ENCODE data around the gene SCNN1G. TPM values are rescaled to one million over a fixed set of nuclear protein-coding genes. Genes with fewer than 3 reads are reported as not detected.

SCNN1G gene
- total and polyA plus RNA-seq, 4 donors, result 0.28 to 0.56 (median 0.36) TPM

GRCh38 chr16:23163921-23164320 lies 18.6 kb upstream of the SCNN1G start:
- H3K4me1 ChIP-seq (ENCODE audit: control insufficient read depth, insufficient read depth, low read length), result no peaks in the 10 kb centered on the region
- no peaks in the 10 kb centered on the region for H3K9me3 ChIP-seq (ENCODE audit: control insufficient read depth, insufficient read depth, low read length)
- H3K36me3 ChIP-seq (ENCODE audit: control insufficient read depth, insufficient read depth, low read length), result no peaks in the 10 kb centered on the region
- no peaks in the 10 kb centered on the region for H3K27me3 ChIP-seq (ENCODE audit: control insufficient read depth, insufficient read depth, low read length)
- 100% methylated on average over 1 of the region's 2 CpGs for WGBS (ENCODE audit: insufficient coverage)
- no peak for DNase-seq (ENCODE audit: low read depth in 4 of 6, low spot score in 6 of 6)
- H3K27ac ChIP-seq (ENCODE audit: low read depth, low read length), result no peak overlapping the region
- H3K4me3 ChIP-seq (ENCODE audit: low read depth, low read length), result no peak overlapping the region

DNA sequence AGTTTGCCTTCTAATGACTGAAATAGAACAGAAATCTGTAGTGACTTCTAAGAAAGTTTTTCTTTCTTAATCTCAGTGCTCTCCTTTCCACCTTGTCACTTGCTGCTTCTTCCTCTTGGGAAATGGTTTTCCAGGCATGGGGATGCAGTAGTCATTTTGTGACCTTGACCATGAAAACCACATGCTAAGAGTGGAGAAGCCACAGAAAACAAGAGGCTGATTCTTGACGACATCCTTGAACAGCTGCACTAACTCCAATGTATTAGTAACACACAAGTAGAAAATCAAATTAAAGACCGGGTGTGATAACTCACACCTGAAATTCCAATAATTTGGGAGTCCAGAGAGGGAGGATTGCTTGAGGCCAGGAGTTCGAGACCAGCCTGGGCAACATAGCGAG lies 17.8 kb upstream of the SCNN1G start:
- no peaks in the 10 kb centered on the region for H3K36me3 ChIP-seq (ENCODE audit: control insufficient read depth, insufficient read depth, low read length)
- DNase-seq (ENCODE audit: low read depth in 4 of 6, low spot score in 6 of 6), result no peak
- H3K4me1 ChIP-seq (ENCODE audit: control insufficient read depth, insufficient read depth, low read length), result no peaks in the 10 kb centered on the region
- H3K4me3 ChIP-seq (ENCODE audit: low read depth, low read length), result no peak overlapping the region
- no peaks in the 10 kb centered on the region for H3K9me3 ChIP-seq (ENCODE audit: control insufficient read depth, insufficient read depth, low read length)
- H3K27ac ChIP-seq (ENCODE audit: low read depth, low read length), result no peak overlapping the region
- no CpG with 5 or more reads among the region's 4 CpGs for WGBS (ENCODE audit: insufficient coverage)
- no peaks in the 10 kb centered on the region for H3K27me3 ChIP-seq (ENCODE audit: control insufficient read depth, insufficient read depth, low read length)

GRCh38 chr16:23172583-23172982 lies 10.0 kb upstream of the SCNN1G start:
- Histone ChIP-seq H3K27me3 (ENCODE audit: control insufficient read depth, insufficient read depth, low read length) (no peaks in the 10 kb centered on the region), H3K4me1 (ENCODE audit: control insufficient read depth, insufficient read depth, low read length) (no peaks in the 10 kb centered on the region), H3K4me3 (ENCODE audit: low read depth, low read length) (no peak overlapping the region), H3K27ac (ENCODE audit: low read depth, low read length) (no peak overlapping the region), H3K9me3 (ENCODE audit: control insufficient read depth, insufficient read depth, low read length) (no peaks in the 10 kb centered on the region), H3K36me3 (ENCODE audit: control insufficient read depth, insufficient read depth, low read length) (no peaks in the 10 kb centered on the region)
- WGBS (ENCODE audit: insufficient coverage), result 34% methylated on average over 5 of the region's 7 CpGs
- no peak for DNase-seq (ENCODE audit: low read depth in 4 of 6, low spot score in 6 of 6)

- peak in 1 of 6 donors; percentile 47 for DNase-seq (ENCODE audit: low read depth in 4 of 6, low spot score in 6 of 6)
- Histone ChIP-seq H3K4me3 (ENCODE audit: low read depth, low read length) (no peak overlapping the region), H3K4me1 (ENCODE audit: control insufficient read depth, insufficient read depth, low read length) (no peaks in the 10 kb centered on the region), H3K27me3 (ENCODE audit: control insufficient read depth, insufficient read depth, low read length) (no peaks in the 10 kb centered on the region), H3K9me3 (ENCODE audit: control insufficient read depth, insufficient read depth, low read length) (no peaks in the 10 kb centered on the region), H3K36me3 (ENCODE audit: control insufficient read depth, insufficient read depth, low read length) (no peaks in the 10 kb centered on the region), H3K27ac (ENCODE audit: low read depth, low read length) (no peak overlapping the region)
- WGBS (ENCODE audit: insufficient coverage), result no CpG with 5 or more reads among the region's 3 CpGs
Measured at GRCh38 chr16:23172994-23173393, 9.6 kb upstream of the SCNN1G start.

- no peak for DNase-seq (ENCODE audit: low read depth in 4 of 6, low spot score in 6 of 6)
- no peaks in the 10 kb centered on the region for H3K4me1 ChIP-seq (ENCODE audit: control insufficient read depth, insufficient read depth, low read length)
- H3K27ac ChIP-seq (ENCODE audit: low read depth, low read length), result no peak overlapping the region
- H3K4me3 ChIP-seq (ENCODE audit: low read depth, low read length), result no peak overlapping the region
- WGBS (ENCODE audit: insufficient coverage), result 17% methylated on average over 1 of the region's 2 CpGs
- no peaks in the 10 kb centered on the region for H3K36me3 ChIP-seq (ENCODE audit: control insufficient read depth, insufficient read depth, low read length)
- H3K27me3 ChIP-seq (ENCODE audit: control insufficient read depth, insufficient read depth, low read length), result no peaks in the 10 kb centered on the region
- no peaks in the 10 kb centered on the region for H3K9me3 ChIP-seq (ENCODE audit: control insufficient read depth, insufficient read depth, low read length)
Measured at GRCh38 chr16:23174622-23175021, 7.9 kb upstream of the SCNN1G start.

DNA sequence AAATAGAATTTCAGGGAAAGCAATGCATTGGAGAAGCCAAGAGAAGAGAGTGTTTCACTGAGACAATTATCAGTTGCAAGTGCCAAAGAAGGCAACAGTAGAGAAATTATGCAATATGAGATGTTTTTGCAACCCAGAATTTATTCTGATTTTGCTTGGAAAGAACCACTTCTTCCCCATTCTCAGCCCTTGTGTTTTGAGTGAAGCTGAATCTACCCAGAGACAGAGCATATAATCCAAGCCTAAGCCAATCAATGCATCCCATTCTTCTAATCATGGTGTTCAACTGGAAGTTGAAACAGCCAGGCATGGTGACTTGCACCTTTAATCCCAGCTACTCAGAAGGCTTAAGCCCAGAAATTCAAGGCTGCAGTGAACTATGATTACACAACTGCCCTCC lies 6.9 kb upstream of the SCNN1G start:
- no peak for DNase-seq (ENCODE audit: low read depth in 4 of 6, low spot score in 6 of 6)
- H3K27ac ChIP-seq (ENCODE audit: low read depth, low read length), result no peak overlapping the region
- H3K36me3 ChIP-seq (ENCODE audit: control insufficient read depth, insufficient read depth, low read length), result no peaks in the 10 kb centered on the region
- no peaks in the 10 kb centered on the region for H3K9me3 ChIP-seq (ENCODE audit: control insufficient read depth, insufficient read depth, low read length)
- H3K4me1 ChIP-seq (ENCODE audit: control insufficient read depth, insufficient read depth, low read length), result no peaks in the 10 kb centered on the region
- H3K27me3 ChIP-seq (ENCODE audit: control insufficient read depth, insufficient read depth, low read length), result no peaks in the 10 kb centered on the region
- no peak overlapping the region for H3K4me3 ChIP-seq (ENCODE audit: low read depth, low read length)

DNA sequence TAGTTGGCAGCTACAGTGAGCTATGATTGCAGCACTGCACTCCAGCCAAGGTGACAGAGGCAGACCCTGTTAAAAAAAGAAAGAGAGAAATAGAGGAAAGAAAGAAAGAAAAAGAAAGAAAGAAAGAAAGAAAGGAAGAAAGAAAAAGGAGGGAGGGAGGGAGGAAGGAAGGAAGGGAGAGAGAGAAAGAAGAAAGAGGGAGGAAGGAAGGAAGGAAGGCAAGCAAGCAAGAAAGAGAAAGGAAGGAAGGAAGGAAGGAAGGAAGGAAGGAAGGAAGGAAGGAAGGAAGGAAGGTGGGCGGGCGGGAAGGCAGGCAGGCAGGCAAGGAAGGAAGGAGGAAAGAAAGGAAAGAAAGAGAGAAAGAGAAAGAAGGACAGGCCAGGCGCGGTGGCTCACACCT lies 1.0 kb upstream of the SCNN1G start:
- H3K4me3 ChIP-seq (ENCODE audit: low read depth, low read length), result no peak overlapping the region
- peaks cover 17% of the 10 kb centered on the region for H3K27me3 ChIP-seq (ENCODE audit: control insufficient read depth, insufficient read depth, low read length)
- WGBS (ENCODE audit: insufficient coverage), result 96% methylated on average over 4 of the region's 4 CpGs
- no peaks in the 10 kb centered on the region for H3K36me3 ChIP-seq (ENCODE audit: control insufficient read depth, insufficient read depth, low read length)
- no peaks in the 10 kb centered on the region for H3K9me3 ChIP-seq (ENCODE audit: control insufficient read depth, insufficient read depth, low read length)
- no peak overlapping the region for H3K27ac ChIP-seq (ENCODE audit: low read depth, low read length)
- DNase-seq (ENCODE audit: low read depth in 4 of 6, low spot score in 6 of 6), result no peak
- H3K4me1 ChIP-seq (ENCODE audit: control insufficient read depth, insufficient read depth, low read length), result peaks cover 13% of the 10 kb centered on the region

- peaks cover 17% of the 10 kb centered on the region for H3K27me3 ChIP-seq (ENCODE audit: control insufficient read depth, insufficient read depth, low read length)
- no peak overlapping the region for H3K27ac ChIP-seq (ENCODE audit: low read depth, low read length)
- 3% methylated on average over 33 of the region's 33 CpGs for WGBS (ENCODE audit: insufficient coverage)
- no peaks in the 10 kb centered on the region for H3K36me3 ChIP-seq (ENCODE audit: control insufficient read depth, insufficient read depth, low read length)
- peaks cover 13% of the 10 kb centered on the region for H3K4me1 ChIP-seq (ENCODE audit: control insufficient read depth, insufficient read depth, low read length)
- H3K9me3 ChIP-seq (ENCODE audit: control insufficient read depth, insufficient read depth, low read length), result no peaks in the 10 kb centered on the region
- peak overlapping the region; percentile 24 for H3K4me3 ChIP-seq (ENCODE audit: low read depth, low read length)
- peak; percentile 13 to 81 (median 26) for DNase-seq (ENCODE audit: low read depth in 4 of 6, low spot score in 6 of 6)
Measured at GRCh38 chr16:23182206-23182678, 303 bp upstream of the SCNN1G start.

GRCh38 chr16:23183543-23183862 lies 958 bp downstream of the SCNN1G start:
- Histone ChIP-seq H3K27ac (ENCODE audit: low read depth, low read length) (no peak overlapping the region), H3K4me3 (ENCODE audit: low read depth, low read length) (no peak overlapping the region), H3K9me3 (ENCODE audit: control insufficient read depth, insufficient read depth, low read length) (no peaks in the 10 kb centered on the region)

DNA sequence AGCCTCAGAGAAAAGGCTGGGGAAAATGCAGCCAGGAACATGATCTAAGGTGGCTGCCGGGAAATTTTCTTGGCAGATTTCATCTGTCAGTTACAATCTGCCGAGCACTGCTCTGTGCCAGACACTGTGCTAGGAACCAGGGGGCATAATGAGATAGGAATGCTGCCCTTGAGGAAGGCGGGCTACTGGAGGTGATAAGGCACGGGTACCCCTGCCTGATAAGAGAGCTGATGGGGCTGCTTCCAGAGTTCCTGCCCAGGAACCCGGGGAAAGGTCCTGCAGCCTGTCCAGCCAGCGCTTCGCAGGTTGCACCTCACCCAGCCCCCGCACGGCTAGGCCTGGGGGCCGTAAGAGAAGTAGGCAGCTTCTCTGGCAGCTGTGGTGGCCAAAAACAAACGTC lies 3.1 kb downstream of the SCNN1G start:
- Histone ChIP-seq H3K27me3 (ENCODE audit: control insufficient read depth, insufficient read depth, low read length) (peaks cover 17% of the 10 kb centered on the region), H3K27ac (ENCODE audit: low read depth, low read length) (no peak overlapping the region), H3K9me3 (ENCODE audit: control insufficient read depth, insufficient read depth, low read length) (no peaks in the 10 kb centered on the region), H3K4me3 (ENCODE audit: low read depth, low read length) (no peak overlapping the region), H3K36me3 (ENCODE audit: control insufficient read depth, insufficient read depth, low read length) (no peaks in the 10 kb centered on the region), H3K4me1 (ENCODE audit: control insufficient read depth, insufficient read depth, low read length) (peaks cover 13% of the 10 kb centered on the region)
- WGBS (ENCODE audit: insufficient coverage), result 60% methylated on average over 11 of the region's 11 CpGs
- DNase-seq (ENCODE audit: low read depth in 4 of 6, low spot score in 6 of 6), result peak in 1 of 6 donors; percentile 73

More at GRCh38 chr16:23183543-23183862, 958 bp downstream of the SCNN1G start:
- DNase-seq (ENCODE audit: low read depth in 4 of 6, low spot score in 6 of 6), result no peak
- Histone ChIP-seq H3K27me3 (ENCODE audit: control insufficient read depth, insufficient read depth, low read length) (peaks cover 17% of the 10 kb centered on the region), H3K36me3 (ENCODE audit: control insufficient read depth, insufficient read depth, low read length) (no peaks in the 10 kb centered on the region), H3K4me1 (ENCODE audit: control insufficient read depth, insufficient read depth, low read length) (peaks cover 13% of the 10 kb centered on the region)
- WGBS (ENCODE audit: insufficient coverage), result 71% methylated on average over 1 of the region's 4 CpGs

Data from spinal cord (tissue), 10 donors.